Subcutaneous adipose tissue (tissue), 4 donors: ENCODE data around the gene TACC3. TPM values are rescaled to one million over a fixed set of nuclear protein-coding genes. Genes with fewer than 3 reads are reported as not detected.

ENCODE experiments used
- CTCF ChIP-seq: fragments of 450-650 bp; IDR thresholded peaks from one replicate; pipeline ENCODE4 v1.5.1; 2016; ENCODE audit warnings: low read depth, mild to moderate bottlenecking, control low read depth, antibody characterized with exemption, moderate library complexity
- total RNA-seq, 4 donors: library from RNA; depleted of rRNA; stranded (reverse); fragments of >200 nt; gene quantifications; one replicate each; pipeline ENCODE4 v1.1.0, GENCODE V29; 2016

The TACC3 gene
- total RNA-seq, 4 donors from 2014 or later = 3.9 to 18.1 (median 15.4) TPM

- TF ChIP-seq CTCF = no peak
Observed at GRCh38 chr4:1783970-1784369, 62.6 kb downstream of the TACC3 start.

- no peak for TF ChIP-seq CTCF
Observed at GRCh38 chr4:1784395-1784788, 63.1 kb downstream of the TACC3 start.

GRCh38 chr4:1784789-1785591 is 63.7 kb downstream of the TACC3 start:
- TF ChIP-seq CTCF = no peak

GRCh38 chr4:1785592-1785991 is 64.3 kb downstream of the TACC3 start:
- TF ChIP-seq CTCF = no peak

GRCh38 chr4:1786544-1787362 is 65.4 kb downstream of the TACC3 start:
- no peak for TF ChIP-seq CTCF

GRCh38 chr4:1787411-1788077 is 66.2 kb downstream of the TACC3 start:
- TF ChIP-seq CTCF = no peak
